GM19025 (cell line): ENCODE measurements around the gene MBLAC2.

Source experiments
- ATAC-seq: cut with Tn5 transposase; IDR thresholded peaks from one replicate; pipeline ENCODE4 v1.9.1; 2021; ENCODE audit warnings: mild to moderate bottlenecking, low read depth, moderate library complexity; ENCODE audit not compliant: unreplicated experiment

Gene MBLAC2

DNA sequence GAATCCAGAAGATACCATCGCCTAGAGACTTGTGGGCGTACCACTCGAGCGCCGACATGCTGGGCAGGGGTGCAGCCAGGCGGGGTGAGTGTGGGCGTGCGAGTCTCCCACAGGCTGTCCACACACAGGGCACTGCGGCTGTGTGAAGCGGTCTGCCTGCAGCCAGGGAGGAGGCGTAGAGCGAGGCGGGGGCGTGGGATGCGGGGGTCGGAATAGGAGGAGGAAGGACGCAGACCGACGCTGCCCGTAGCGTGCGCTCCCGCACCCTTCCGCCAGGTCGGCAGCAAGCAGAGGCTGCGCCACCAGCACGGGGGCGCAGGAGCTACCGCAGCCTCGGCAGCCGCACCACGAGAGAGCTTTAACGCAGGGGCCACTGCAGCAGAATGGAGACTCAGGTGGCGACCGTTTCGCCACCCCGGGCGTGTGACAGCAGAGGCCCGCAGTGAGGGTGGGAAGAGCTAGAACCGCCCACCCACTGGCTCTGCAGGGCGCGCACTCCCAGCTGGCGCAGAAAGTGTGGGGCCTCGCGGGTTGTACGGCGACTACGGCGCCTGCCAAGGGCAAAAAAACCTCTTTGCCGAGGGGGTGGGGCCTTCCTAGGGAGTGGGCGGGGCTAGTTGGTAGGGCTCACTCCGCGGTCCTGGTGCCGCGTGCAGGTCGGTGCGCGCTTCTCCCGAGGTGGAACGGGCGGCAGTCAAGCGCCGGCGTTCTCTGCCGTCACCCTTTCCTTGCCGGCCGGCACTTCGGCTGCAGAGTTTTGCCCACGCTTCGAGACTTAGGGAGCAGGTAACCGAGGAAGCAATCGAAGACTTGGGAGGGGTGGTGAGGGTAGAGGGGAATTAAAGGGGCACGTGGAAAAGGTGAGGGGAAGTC lies at the start of gene MBLAC2, which contains the start of gene POLR3G:
TSS of gene MBLAC2 (minus strand) at position 537 of the 873 bp plus-strand sequence. CDS start at position 58, 479 bp downstream.
TSS of gene POLR3G (plus strand) at position 630 of the 873 bp plus-strand sequence. CDS start 10,704 bp downstream, outside the sequence.
- peak; percentile 88 for ATAC-seq

DNA sequence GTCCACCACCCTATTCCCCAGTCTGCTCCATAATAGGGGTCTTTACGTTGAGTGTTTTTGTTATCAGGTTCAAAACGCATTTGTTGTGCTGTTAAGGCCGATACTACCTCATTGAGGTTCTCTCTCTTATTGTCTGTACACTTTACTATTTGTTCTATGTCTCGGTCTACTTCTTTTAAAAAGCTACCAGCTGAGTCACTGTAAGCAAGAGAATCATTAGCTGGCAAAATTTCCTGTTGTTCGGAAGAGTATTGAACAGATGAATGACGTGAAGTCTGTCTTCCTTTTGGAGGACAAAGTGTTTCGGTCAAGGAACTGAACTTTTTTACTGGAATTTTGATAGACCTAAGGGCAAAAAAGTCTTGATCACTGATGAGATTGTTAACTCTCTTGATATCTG lies 44.5 kb upstream of the MBLAC2 start:
- no peak for ATAC-seq

DNA sequence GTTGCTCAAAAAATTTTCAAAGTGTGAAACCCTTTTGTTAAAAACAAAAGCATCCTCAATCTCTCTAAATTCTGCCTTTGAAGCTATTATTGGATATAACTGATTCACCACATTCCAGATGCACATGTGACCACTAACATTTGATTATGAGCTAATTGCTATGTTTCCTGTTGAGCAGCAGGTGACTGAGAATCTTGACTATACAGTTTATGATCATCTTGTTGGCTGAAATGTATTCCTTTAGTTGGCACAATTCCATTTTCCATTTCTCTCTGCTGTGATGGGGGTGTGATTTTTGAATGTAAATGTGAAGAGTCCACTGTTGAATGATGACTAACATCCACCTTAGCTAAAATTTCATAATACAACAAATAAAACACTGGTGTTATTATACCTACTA lies 44.1 kb upstream of the MBLAC2 start:
- no peak for ATAC-seq

DNA sequence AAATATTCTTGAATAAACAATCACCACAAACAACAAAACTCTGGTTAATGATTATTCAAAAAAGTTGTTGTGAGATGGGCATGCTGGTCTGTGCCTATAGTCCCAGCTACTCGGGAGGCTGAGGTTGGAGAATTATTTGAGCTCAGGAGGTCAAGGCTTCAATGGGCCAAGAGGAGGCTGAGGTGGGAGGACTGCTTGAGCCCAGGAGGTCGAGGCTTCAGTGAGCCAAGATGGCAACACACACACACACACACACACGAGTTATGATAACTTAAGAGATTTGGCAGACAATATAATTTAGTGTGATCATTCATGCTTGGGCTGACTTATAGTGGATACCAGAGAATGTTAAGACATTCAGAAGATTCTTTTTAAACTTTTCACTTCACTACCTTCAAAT lies 39.9 kb upstream of the MBLAC2 start:
- ATAC-seq, result no peak

DNA sequence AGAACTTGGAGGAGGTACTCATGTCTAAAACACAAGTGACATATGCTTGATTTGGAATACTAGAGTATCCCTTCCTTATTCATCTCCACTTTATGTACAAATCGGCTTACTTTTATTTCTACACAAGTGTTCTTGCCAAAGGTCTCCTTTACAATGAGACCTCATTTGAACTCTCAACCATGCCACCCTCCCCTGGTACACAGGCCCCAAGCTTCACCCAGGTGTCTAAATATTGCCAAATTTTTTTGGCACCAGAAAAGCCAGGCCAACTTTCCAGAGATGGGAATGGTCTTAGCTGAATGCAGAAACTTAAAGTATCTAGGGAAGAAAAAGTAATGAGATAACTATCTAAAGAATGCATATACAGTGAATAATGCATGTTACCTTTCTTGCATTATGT lies 35.9 kb upstream of the MBLAC2 start:
- no peak for ATAC-seq

DNA sequence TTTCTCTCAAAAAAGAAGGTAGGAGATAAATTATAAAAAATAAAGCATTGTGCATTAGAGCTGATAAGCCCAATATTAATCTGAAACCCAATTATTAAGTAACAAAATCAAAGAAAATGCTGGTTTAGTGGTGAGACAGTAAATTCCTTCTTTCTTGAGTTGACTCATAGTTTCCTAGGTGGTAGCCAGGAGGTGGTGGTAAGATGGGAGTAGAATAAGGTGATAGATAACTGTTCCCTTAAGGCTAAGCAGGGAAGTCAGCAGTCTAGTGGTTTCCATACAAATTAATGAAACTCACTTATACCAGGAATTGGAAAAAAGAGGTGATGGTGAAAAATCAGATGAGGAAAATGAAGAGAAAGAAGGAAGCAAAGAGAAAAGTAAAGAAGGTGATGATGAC lies 31.6 kb upstream of the MBLAC2 start:
- no peak for ATAC-seq

DNA sequence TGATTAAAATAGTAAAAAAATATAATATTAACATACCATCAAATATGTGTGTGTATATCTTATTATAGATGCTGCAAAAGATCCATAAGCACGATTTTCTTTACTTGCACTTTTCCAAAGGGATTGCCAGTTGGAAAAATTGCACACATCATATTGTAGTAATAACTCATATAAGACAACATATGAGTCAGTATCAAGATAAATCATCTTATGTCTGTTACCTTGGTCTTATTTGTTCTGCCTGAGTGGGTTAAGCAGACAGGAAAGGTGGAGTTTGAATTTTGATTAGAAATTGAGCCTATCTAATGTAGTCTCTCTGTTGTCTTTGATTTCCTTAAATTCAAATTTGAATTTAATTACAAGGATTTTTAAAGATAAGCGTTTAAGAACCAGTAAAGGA lies 30.2 kb upstream of the MBLAC2 start:
- no peak for ATAC-seq

DNA sequence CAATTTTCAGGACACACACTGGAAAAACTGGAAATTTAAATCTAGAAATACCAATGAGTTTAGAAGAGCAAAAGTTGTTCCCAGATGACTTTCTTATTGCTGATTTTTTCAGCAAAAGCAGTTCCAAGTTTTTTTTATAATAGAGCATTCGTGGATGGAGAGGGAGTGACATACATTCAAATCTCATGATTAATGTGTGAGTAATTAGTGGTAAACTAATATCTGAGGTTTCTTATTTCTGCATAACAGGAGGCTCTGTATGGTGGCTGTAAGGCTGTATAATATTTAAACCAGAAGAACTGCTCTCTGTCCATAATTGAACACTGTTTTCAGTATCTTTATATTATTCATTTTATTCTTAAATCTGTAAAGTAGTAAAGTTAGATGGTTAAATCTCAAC lies 29.0 kb upstream of the MBLAC2 start:
- no peak for ATAC-seq

DNA sequence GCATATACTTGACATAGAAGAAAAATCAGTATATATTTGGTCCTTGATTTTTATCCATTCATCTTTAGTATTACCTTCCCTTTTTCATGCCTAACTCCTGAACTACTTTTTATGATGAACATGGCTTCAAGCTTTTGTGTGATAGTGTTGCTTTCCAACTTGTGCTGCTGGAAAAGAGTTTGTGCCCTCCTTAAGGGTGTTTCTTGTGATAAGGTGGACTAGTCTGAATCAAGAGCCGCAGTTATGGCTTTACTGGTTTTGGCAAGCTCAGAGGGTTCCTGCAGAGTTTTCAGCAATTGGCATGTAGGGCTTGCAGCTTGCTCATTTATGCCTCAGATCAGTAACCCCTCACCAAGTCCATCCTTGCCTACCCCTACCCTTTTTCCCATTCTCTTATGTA lies 20.6 kb upstream of the MBLAC2 start:
- ATAC-seq, result no peak

DNA sequence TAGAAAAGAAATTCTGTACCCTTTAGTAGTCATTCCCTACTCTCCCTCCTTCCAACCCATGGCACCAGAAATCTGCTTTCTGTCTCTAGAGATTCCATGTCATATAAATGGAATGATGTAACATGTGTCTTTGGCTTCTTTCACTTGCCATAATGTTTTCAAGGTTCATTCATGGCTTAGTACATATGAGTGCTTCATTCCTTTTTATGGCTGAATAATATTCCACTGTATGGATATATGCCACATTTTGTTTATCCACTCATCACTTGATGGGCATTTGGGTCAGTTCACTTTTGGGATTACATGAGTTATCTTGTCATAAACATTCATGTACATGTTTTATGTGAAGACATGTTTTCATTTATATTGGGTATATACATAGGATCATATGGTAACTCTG lies 19.5 kb upstream of the MBLAC2 start:
- no peak for ATAC-seq

DNA sequence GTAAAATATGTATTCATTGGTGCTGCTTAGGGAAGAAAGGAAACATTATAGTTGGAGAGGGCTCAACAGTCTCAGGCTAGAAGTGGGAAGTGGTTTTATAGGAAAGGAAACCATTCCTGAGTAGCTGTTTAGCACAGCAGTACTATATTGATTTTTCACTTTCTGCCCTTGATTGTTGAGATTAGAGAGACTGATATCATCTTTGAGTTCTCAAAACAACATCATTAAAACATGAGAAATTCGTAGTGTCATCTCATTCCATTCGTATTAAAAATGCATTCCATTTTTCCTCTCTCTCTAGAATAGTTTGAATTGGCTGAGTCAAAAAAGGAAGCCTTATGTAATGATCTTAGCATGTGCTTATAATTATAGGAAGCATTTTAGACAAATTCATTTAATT lies 14.2 kb upstream of the MBLAC2 start:
- ATAC-seq, result no peak

DNA sequence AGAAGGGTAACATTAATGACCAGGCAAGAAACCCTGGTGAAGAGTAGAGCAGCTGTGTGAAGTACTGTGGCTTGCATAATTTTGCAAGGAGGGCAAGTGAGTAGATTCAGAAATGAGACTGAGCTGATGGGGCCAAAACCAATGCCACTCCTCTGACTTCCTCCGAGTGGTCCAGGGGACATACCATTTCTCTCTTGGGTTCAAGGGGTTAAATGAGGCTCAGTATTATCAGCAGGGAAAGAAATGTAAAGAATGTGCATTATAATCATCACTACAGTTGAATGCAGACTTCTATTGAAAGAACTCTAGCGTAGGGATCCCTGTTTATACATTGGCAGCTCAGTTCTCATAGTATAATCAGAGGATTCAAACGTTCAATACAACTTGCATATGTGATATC lies 10.0 kb upstream of the MBLAC2 start:
- no peak for ATAC-seq

DNA sequence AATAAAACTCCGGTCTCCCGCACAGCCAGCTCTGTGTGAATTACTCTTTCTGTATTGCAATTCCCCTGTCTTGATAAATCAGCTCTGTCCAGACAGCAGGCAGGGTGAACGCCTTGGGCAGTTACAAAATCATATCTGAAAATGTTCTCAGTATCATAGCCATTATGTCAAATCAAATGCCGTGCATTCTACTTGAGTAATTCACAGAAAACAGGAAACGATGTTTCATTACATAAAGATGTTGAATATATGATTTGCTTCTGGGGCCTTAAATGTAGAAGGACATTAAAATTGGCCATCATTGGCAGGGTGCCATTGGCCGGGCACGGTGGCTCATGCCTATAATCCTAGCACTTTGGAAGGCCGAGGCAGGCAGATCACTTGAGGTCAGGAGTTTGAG lies 8.6 kb upstream of the MBLAC2 start:
- no peak for ATAC-seq

DNA sequence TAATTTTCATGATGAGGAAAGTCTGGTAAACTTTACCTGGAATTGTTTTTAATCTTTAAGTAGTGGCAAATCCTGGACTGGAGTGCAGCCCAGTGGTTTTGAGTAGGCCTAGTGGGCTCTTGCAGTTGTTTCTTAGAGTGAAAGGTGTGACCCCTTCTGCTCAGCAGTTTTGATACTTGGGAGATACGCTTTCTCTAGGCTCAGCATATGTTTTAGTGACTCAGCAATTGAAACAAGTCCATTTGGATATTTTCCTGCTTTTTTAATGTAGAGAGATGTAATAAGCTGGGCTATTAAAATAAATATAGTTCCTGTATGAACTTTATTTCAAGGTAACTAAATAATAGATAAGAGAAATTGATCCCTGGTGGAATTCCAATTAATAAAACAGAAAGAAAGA lies 6.1 kb upstream of the MBLAC2 start:
- no peak for ATAC-seq

DNA sequence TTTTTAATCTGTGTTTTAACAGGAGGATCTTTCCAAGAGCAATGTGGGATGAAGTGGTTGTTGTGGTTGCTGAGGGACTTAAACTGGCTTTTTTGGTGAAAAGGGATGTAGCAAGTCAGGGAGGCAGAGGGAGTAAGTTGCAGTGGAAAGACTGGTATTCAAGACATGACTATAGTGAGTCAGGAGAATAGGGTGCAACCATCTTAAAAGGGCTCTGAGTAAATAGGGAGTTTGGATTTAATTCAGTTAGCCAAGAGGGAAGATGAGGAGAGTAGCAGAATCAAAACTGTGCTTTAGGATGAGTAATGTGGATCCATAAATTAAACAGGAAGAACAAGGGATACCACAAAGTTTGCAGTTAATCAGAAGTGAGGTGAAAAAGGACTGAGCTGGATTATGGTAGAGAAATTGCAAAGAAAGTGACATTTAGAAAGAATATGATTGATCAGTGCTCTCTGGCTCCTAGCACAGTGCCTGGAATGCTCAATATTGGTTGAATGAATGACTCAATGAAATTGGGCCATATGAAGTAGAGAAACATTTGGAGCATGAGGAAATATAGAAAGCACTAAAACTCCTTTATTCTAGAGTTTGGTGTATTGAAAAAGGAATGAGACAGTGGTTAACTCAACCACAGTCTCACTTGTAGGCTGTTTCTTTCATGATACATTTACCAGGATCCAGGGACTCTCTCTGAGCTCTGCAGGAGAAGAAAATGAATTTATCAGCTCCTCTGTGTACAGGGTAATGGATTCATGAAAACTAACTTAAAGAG lies 5.2 kb upstream of the MBLAC2 start:
- no peak for ATAC-seq

DNA sequence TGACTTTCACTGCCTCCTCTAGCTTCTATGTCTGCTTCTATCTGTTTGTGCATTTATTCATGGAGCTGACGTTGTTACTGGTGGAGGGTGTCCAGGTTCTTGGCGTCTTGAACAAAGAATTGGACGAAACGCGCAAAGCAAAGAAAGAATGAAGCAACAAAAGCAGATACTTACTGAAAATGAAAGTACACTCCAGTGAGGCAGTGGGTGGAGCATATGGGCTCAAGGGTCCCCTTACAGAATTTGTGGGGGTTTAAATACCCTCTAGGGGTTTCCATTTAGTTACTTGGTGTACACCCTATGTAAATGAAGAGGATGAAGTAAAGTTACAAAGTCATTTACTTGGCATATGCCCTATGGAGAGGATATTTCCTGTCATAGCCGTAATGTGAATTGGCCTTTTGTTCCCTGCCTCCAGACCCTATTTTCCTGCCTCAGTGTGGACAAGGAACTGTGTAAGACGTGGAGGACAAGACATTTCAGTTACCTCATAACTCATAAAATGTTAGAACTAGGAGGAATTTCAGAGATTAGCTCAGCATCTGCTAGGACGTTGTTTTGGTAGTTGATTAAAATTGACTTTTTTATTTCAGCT lies 3.1 kb upstream of the MBLAC2 start:
- no peak for ATAC-seq

DNA sequence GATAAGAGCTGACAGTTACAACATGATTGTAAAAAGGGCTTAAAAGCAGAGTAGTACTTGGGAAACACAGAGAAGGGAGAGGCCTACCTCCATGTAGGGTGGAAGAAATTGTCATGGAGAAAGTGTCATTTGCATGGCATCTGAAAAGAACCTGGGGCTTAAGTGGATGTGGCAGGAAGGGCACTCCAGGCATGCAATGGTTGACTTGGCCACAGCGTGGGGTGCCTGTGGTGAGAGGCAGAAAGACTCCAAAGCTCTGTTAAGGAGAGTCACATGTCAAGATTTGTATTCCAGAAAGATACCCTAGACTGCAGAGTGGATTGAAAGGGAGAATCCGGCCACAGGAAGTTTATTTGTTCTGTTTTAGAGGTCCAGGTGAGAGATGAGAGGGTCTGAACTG lies 2.5 kb upstream of the MBLAC2 start:
- ATAC-seq, result no peak

DNA sequence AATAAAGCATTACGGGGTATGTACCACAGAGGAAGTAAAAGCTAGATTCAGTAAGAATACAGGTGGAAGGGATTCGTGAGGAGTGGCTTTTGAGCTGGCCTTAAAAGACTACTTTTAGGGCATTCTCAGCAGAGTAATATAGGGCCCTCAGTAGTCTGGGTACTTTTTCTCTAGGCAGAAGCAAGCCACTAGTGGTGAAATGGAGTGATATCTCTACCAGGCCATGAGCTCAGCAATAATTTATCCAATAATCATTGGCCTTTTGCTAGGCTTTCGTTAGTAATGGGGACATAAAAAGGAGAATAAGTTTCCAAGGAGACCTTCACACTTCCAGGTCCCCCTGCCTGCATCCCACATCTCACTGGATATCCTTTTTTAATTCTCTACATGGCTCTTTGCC lies 1.8 kb upstream of the MBLAC2 start:
- ATAC-seq, result no peak

DNA sequence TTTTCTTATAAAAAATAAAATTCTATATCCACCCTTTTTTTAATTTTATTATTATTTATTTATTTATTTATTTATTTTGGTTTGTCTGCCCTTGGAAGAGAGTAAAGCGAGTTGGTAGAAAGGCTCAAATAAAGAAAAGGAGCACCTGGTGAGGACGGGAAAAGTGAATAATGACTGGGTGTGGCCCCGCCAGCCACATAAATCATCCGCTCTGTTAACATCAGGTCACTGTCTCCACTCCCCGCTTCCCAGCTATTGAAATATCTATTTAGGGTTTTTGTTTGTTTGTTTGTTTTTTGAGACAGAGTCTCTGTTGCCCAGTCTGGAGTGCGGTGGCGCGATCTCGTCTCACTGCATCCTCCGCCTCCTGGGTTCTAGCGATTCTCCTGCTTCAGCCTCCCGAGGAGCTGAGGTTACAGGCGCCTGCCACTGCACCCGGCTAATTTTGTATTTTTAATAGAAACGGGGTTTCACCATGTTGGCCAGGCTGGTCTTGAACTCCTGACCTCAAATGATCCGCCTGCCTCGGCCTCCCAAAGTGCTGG lies 937 bp upstream of the MBLAC2 start:
- ATAC-seq, result no peak

DNA sequence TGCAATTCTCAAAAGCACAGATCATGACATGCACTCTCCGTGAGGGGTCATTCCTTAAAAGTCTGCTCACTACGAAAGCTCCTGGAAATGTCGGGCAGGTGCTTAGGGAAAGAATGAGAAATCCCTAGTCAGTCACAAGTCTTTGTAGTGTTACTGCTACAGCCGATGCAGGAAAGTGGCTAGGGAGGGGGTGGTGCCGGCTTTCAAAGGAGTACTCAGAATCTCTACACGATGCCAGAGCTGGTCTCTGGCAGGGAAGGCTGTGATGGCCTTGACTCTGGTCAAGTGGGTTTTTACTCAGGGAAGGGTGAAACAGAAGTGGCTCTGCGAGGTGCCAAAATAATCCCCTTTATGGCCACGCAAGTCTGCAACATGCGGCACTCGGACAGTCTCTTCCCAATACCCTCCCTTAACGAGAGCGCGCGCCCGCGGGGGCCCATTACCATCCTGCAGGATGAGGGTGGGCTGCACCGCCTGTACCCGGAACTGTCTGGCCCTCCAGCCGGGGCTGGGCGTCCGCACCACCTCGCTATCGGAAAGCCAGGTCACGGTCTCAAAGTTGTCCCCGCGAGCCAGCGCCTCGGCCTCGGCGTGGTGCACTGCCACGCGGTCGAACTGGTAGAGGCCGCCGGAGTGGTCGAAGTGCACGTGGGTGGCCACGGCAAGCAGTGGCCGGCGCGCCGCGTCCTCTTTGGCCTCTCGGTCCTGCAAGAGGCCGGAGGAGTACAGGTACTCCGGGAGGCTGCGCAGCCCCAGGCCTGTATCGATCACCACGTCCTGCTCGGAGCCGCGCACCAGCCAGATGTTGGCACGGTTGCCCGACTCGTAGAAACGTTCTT lies 956 bp downstream of the MBLAC2 start:
- ATAC-seq, result peak; percentile 5
